ENCODE data around the gene ZNF225.

ZNF225 gene

GRCh38 chr19:44113138-44113783, at the start of gene ZNF225:
Gene ZNF225, plus strand, starts transcription at chr19:44113399. Its CDS starts 2,429 bp downstream, at chr19:44115828.
- Histone ChIP-seq H3K36me3 (ENCODE audit: control insufficient read depth, insufficient read depth, low read length) (peaks cover 6% of the 10 kb centered on the region), H3K4me3 (ENCODE audit: low read depth, low read length) (peak within 1 kb of the TSS; percentile 100), H3K9ac (ENCODE audit: low read depth, low read length) (peak within 1 kb of the TSS; percentile 84), H3K9me3 (ENCODE audit: control insufficient read depth, insufficient read depth, low read length) (no peaks in the 10 kb centered on the region), H3K27me3 (ENCODE audit: control insufficient read depth, insufficient read depth, low read length) (no peaks in the 10 kb centered on the region), H3K4me1 (ENCODE audit: control insufficient read depth, insufficient read depth, low read length) (no peaks in the 10 kb centered on the region)

DNA sequence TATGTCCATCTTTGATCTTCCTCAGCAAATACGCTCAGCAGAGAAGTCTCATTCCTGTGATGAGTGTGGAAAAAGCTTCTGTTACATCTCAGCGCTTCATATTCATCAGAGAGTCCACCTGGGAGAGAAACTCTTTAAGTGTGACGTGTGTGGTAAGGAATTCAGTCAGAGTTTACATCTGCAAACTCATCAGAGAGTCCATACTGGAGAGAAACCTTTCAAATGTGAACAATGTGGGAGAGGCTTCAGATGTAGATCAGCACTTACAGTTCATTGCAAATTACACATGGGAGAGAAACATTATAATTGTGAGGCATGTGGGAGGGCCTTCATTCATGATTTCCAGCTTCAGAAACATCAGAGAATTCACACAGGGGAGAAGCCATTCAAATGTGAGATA, 46.9 kb upstream of the ZNF225 start:
- H3K4me3 ChIP-seq (ENCODE audit: low read depth, low read length) = no peak overlapping the region

GRCh38 chr19:44069415-44069814, 43.8 kb upstream of the ZNF225 start:
- H3K9ac ChIP-seq (ENCODE audit: low read depth, low read length) = no peak overlapping the region
- H3K4me1 ChIP-seq (ENCODE audit: control insufficient read depth, insufficient read depth, low read length) = no peaks in the 10 kb centered on the region
- H3K9me3 ChIP-seq (ENCODE audit: control insufficient read depth, insufficient read depth, low read length) = no peaks in the 10 kb centered on the region
- H3K4me3 ChIP-seq (ENCODE audit: low read depth, low read length) = no peak overlapping the region
- peaks cover 7% of the 10 kb centered on the region for H3K27me3 ChIP-seq (ENCODE audit: control insufficient read depth, insufficient read depth, low read length)
- H3K36me3 ChIP-seq (ENCODE audit: control insufficient read depth, insufficient read depth, low read length) = no peaks in the 10 kb centered on the region

More for the DNA sequence above, 46.9 kb upstream of the ZNF225 start:
- Histone ChIP-seq H3K27me3 (ENCODE audit: control insufficient read depth, insufficient read depth, low read length) (no peaks in the 10 kb centered on the region), H3K9ac (ENCODE audit: low read depth, low read length) (no peak overlapping the region), H3K36me3 (ENCODE audit: control insufficient read depth, insufficient read depth, low read length) (peaks cover 6% of the 10 kb centered on the region), H3K4me1 (ENCODE audit: control insufficient read depth, insufficient read depth, low read length) (no peaks in the 10 kb centered on the region), H3K9me3 (ENCODE audit: control insufficient read depth, insufficient read depth, low read length) (no peaks in the 10 kb centered on the region)

GRCh38 chr19:44071824-44072542, 41.2 kb upstream of the ZNF225 start, which contains the start of gene ZNF284:
Gene ZNF284, plus strand, starts transcription at chr19:44072159. Its CDS starts 4,231 bp downstream, at chr19:44076390.
- Histone ChIP-seq H3K4me3 (ENCODE audit: low read depth, low read length) (peak within 1 kb of the TSS; percentile 80), H3K27me3 (ENCODE audit: control insufficient read depth, insufficient read depth, low read length) (peaks cover 7% of the 10 kb centered on the region), H3K36me3 (ENCODE audit: control insufficient read depth, insufficient read depth, low read length) (no peaks in the 10 kb centered on the region), H3K4me1 (ENCODE audit: control insufficient read depth, insufficient read depth, low read length) (no peaks in the 10 kb centered on the region), H3K9me3 (ENCODE audit: control insufficient read depth, insufficient read depth, low read length) (no peaks in the 10 kb centered on the region), H3K9ac (ENCODE audit: low read depth, low read length) (peak within 1 kb of the TSS; percentile 50)

DNA sequence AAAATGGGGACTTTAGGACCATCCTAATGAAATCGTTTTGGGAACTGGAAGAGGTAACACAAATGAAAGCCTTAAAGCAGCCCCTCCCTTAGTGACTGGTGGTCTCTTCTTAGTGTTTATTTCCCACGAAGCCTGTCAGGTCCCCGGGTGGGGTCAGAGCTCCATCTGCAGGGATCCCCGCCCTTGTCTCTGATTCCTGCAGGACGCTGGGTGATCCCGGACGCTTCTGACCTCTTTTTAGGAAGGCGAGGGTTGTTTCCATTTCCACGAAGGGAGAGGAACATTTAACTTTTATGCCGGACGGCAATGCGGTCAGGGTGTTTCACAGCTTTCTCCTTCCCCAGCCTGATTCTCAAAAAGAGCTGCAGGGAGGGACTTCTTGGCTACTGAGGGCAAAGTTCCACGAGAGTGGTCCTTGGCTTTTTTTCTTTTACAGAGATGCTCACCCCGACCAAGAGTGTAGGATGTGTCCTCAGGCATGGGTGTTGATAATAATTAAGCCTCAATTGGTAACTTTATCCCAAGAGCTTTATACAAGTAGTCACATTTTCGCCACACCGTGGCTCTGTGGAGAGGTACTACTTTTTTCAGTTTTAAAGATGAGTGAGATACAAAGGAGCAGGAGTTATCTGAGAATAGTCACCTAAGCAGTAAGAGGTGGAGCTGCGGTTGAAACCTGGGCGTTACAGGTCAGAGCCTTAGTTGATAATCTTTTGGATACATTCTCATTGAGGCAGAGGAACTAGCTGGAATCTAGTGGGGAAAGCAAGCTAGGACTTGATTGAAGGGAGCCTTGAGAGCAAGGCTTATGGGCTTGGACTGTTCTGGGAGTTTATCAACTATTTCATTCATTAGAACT, 40.4 kb upstream of the ZNF225 start:
- peaks cover 7% of the 10 kb centered on the region for H3K27me3 ChIP-seq (ENCODE audit: control insufficient read depth, insufficient read depth, low read length)
- peak overlapping the region; percentile 80 for H3K4me3 ChIP-seq (ENCODE audit: low read depth, low read length)
- no peaks in the 10 kb centered on the region for H3K9me3 ChIP-seq (ENCODE audit: control insufficient read depth, insufficient read depth, low read length)
- no peaks in the 10 kb centered on the region for H3K4me1 ChIP-seq (ENCODE audit: control insufficient read depth, insufficient read depth, low read length)
- no peaks in the 10 kb centered on the region for H3K36me3 ChIP-seq (ENCODE audit: control insufficient read depth, insufficient read depth, low read length)
- peak overlapping the region; percentile 49 for H3K9ac ChIP-seq (ENCODE audit: low read depth, low read length)

- H3K27me3 ChIP-seq (ENCODE audit: control insufficient read depth, insufficient read depth, low read length) = peaks cover 7% of the 10 kb centered on the region
- no peaks in the 10 kb centered on the region for H3K9me3 ChIP-seq (ENCODE audit: control insufficient read depth, insufficient read depth, low read length)
- no peaks in the 10 kb centered on the region for H3K4me1 ChIP-seq (ENCODE audit: control insufficient read depth, insufficient read depth, low read length)
- H3K9ac ChIP-seq (ENCODE audit: low read depth, low read length) = no peak overlapping the region
- H3K36me3 ChIP-seq (ENCODE audit: control insufficient read depth, insufficient read depth, low read length) = no peaks in the 10 kb centered on the region
- H3K4me3 ChIP-seq (ENCODE audit: low read depth, low read length) = no peak overlapping the region
Measured at GRCh38 chr19:44076325-44076724, 36.9 kb upstream of the ZNF225 start.

GRCh38 chr19:44092108-44092507, 21.1 kb upstream of the ZNF225 start:
- H3K36me3 ChIP-seq (ENCODE audit: control insufficient read depth, insufficient read depth, low read length) = no peaks in the 10 kb centered on the region
- no peak overlapping the region for H3K9ac ChIP-seq (ENCODE audit: low read depth, low read length)
- H3K4me1 ChIP-seq (ENCODE audit: control insufficient read depth, insufficient read depth, low read length) = no peaks in the 10 kb centered on the region
- no peaks in the 10 kb centered on the region for H3K27me3 ChIP-seq (ENCODE audit: control insufficient read depth, insufficient read depth, low read length)
- no peaks in the 10 kb centered on the region for H3K9me3 ChIP-seq (ENCODE audit: control insufficient read depth, insufficient read depth, low read length)
- no peak overlapping the region for H3K4me3 ChIP-seq (ENCODE audit: low read depth, low read length)

DNA sequence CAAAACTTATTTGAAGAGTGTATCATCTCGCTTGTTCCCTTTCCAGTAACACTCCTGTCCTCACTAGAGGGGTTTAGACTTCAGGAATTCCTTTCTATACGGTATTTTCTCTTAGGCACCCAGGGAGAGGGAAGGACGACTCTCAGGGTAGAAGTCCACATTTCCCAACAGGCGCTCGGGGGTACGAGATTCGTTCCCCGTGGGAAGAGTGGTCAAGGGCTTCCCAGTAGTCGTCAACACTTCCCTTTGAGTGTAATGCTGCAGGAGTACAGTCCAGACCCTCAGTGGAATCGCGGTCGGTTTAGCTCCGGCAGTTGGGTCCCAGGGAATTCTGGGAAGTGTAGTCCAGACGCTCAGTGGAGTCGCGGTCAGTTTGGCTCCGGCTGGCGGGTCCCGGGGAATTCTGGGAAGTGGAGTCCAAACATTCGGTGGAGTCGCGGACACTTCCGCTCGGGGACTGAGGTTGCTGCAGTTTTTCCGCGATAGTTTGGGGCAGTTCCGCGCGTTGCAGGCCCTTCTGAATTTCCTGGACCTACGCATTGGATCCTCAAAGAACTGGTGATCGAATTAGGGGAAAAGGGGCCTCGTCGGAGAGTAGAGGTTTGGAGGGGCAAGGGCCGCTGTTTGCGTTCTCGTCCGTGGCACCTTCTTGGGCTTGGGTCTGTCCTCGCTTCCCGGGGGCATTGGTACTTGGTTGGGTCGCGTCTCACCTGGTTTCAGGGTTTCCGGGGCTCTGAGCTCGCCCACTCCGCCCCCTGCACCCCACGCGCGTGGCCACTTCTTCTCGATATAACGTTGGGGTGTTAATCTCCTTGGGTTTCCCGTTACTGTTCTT, 19.1 kb upstream of the ZNF225 start, which contains the start of gene ZNF224:
TSS of gene ZNF224 (plus strand) at position 431 of the 835 bp plus-strand sequence. CDS start 3,513 bp downstream, outside the sequence.
- H3K9ac ChIP-seq (ENCODE audit: low read depth, low read length) = peak within 1 kb of the TSS; percentile 83
- peak within 1 kb of the TSS; percentile 98 for H3K4me3 ChIP-seq (ENCODE audit: low read depth, low read length)
- H3K4me1 ChIP-seq (ENCODE audit: control insufficient read depth, insufficient read depth, low read length) = no peaks in the 10 kb centered on the region
- H3K36me3 ChIP-seq (ENCODE audit: control insufficient read depth, insufficient read depth, low read length) = no peaks in the 10 kb centered on the region
- H3K9me3 ChIP-seq (ENCODE audit: control insufficient read depth, insufficient read depth, low read length) = no peaks in the 10 kb centered on the region
- no peaks in the 10 kb centered on the region for H3K27me3 ChIP-seq (ENCODE audit: control insufficient read depth, insufficient read depth, low read length)

GRCh38 chr19:44107751-44108150, 5.4 kb upstream of the ZNF225 start:
- H3K9ac ChIP-seq (ENCODE audit: low read depth, low read length) = no peak overlapping the region
- H3K36me3 ChIP-seq (ENCODE audit: control insufficient read depth, insufficient read depth, low read length) = peaks cover 14% of the 10 kb centered on the region
- H3K27me3 ChIP-seq (ENCODE audit: control insufficient read depth, insufficient read depth, low read length) = no peaks in the 10 kb centered on the region
- no peaks in the 10 kb centered on the region for H3K4me1 ChIP-seq (ENCODE audit: control insufficient read depth, insufficient read depth, low read length)
- no peak overlapping the region for H3K4me3 ChIP-seq (ENCODE audit: low read depth, low read length)
- peaks cover 4% of the 10 kb centered on the region for H3K9me3 ChIP-seq (ENCODE audit: control insufficient read depth, insufficient read depth, low read length)

- no peak overlapping the region for H3K4me3 ChIP-seq (ENCODE audit: low read depth, low read length)
- peaks cover 4% of the 10 kb centered on the region for H3K9me3 ChIP-seq (ENCODE audit: control insufficient read depth, insufficient read depth, low read length)
- no peaks in the 10 kb centered on the region for H3K27me3 ChIP-seq (ENCODE audit: control insufficient read depth, insufficient read depth, low read length)
- H3K9ac ChIP-seq (ENCODE audit: low read depth, low read length) = no peak overlapping the region
- H3K4me1 ChIP-seq (ENCODE audit: control insufficient read depth, insufficient read depth, low read length) = no peaks in the 10 kb centered on the region
- peaks cover 14% of the 10 kb centered on the region for H3K36me3 ChIP-seq (ENCODE audit: control insufficient read depth, insufficient read depth, low read length)
Measured at GRCh38 chr19:44109458-44109857, 3.7 kb upstream of the ZNF225 start.
